Loucy (cell line): ENCODE measurements around the gene CD244.

Experiments used
- CTCF ChIP-seq: fragments of 200-600 bp; sonication (generic); conservative IDR thresholded peaks from 2 replicates; pipeline ENCODE4 v1.5.1; 2014; ENCODE audit warnings: mild to moderate bottlenecking, antibody characterized with exemption, low read length
- EZH2phosphoT487 ChIP-seq: fragments of 200-600 bp; IDR thresholded peaks from 2 replicates; pipeline ENCODE4 v1.6.1; 2018; ENCODE audit warnings: antibody characterized with exemption, mild to moderate bottlenecking, moderate library complexity, borderline replicate concordance

GRCh38 chr1:160891474-160891873 lies 28.8 kb upstream of the CD244 start:
- TF ChIP-seq CTCF: no peak
- TF ChIP-seq EZH2phosphoT487: no peak
